MCF 10A (cell line): Measurements from ENCODE around the gene ODR4. TPM values are rescaled to one million over a fixed set of nuclear protein-coding genes. Genes with fewer than 3 reads are reported as not detected.

Experiments used
- Bru-seq: library from RNA; stranded (reverse); fragments of 400-500 nt; gene quantifications from one replicate; lab custom pipeline; 2021; lab: Mats Ljungman, UMichigan
- BruChase-seq, 2 experiments: library from RNA; stranded (reverse); fragments of 400-500 nt; gene quantifications; one replicate each; lab custom pipeline; 2021; lab: Mats Ljungman, UMichigan
- BruUV-seq: library from RNA; stranded (reverse); fragments of 400-500 nt; replicated peaks from 2 replicates; lab custom pipeline; 2021; lab: Mats Ljungman, UMichigan
- CTCF ChIA-PET: fragments of 300-600 bp; sonication (Branson Sonifier 250); formaldehyde crosslinking; extraction: SDS; loops from one replicate; lab custom pipeline; 2021; ENCODE audit warnings: antibody characterized with exemption, inconsistent platforms; lab: Yijun Ruan, JAX
- POLR2A ChIA-PET: fragments of 300-600, 350-650 bp; sonication (Branson Sonifier 250); formaldehyde crosslinking; extraction: SDS; loops from one replicate; lab custom pipeline; 2020; ENCODE audit warnings: antibody characterized with exemption, inconsistent platforms; lab: Yijun Ruan, JAX
- DNase-seq: peaks from one replicate; pipeline ENCODE4 v3.0.0-alpha.2; 2018; ENCODE audit not compliant: unreplicated experiment
- H3K27ac Mint-ChIP-seq: one replicate; pipeline ENCODE4 v1.8.0; 2022; ENCODE audit warnings: mild to moderate bottlenecking, low read depth, mixed read lengths; ENCODE audit not compliant: unreplicated experiment
- H3K27me3 Mint-ChIP-seq: one replicate; pipeline ENCODE4 v1.8.0; 2022; ENCODE audit warnings: mixed read lengths; ENCODE audit not compliant: insufficient read depth, unreplicated experiment
- H3K36me3 Mint-ChIP-seq: one replicate; pipeline ENCODE4 v1.8.0; 2022; ENCODE audit warnings: mild to moderate bottlenecking, moderate library complexity, mixed read lengths; ENCODE audit not compliant: insufficient read depth, unreplicated experiment
- H3K4me1 Mint-ChIP-seq: one replicate; pipeline ENCODE4 v1.8.0; 2022; ENCODE audit warnings: mixed read lengths; ENCODE audit not compliant: insufficient read depth, unreplicated experiment
- H3K4me3 Mint-ChIP-seq: one replicate; pipeline ENCODE4 v1.8.0; 2022; ENCODE audit warnings: mild to moderate bottlenecking, moderate library complexity, mixed read lengths; ENCODE audit not compliant: unreplicated experiment
- H3K9me3 Mint-ChIP-seq: one replicate; pipeline ENCODE4 v1.8.0; 2022; ENCODE audit warnings: mixed read lengths; ENCODE audit not compliant: unreplicated experiment
- intact Hi-C: fragments of 100-400 bp; cut with micrococcal nuclease; formaldehyde crosslinking; loops from 2 replicates; pipeline ENCODE4 v1.14.1; 2022
- long read RNA-seq: library from polyadenylated mRNA; stranded (forward); transcript quantifications from one replicate; pipeline ENCODE4 v2.0.0, GENCODE V29; 2022
- total RNA-seq: library from RNA; stranded (reverse); gene quantifications from 2 replicates; pipeline ENCODE4 v1.2.3, GENCODE V29; 2022
- TF ChIP-seq, protein P1 (sequence below): fragments of 200-600 bp; IDR thresholded peaks from one replicate; pipeline ENCODE4 v1.8.0; 2022; ENCODE audit warnings: antibody characterized with exemption, mild to moderate bottlenecking; ENCODE audit not compliant: unreplicated experiment

Gene ODR4
- total RNA-seq (36.9 and 39.9 TPM in 2 replicates), Bru-seq, nascent RNA (percentile 95 among the genes with signal in this experiment), BruChase-seq, experiment 1, labeled RNA remaining after a 6-hour chase (percentile 93 among the genes with signal in this experiment), BruChase-seq, experiment 2, labeled RNA remaining after a 2-hour chase (percentile 95 among the genes with signal in this experiment)
- long read RNA-seq, transcript ODR4-201 (14 exons, 3,792 nt), result major isoform, 94 of 114 reads
- long read RNA-seq, partial matches to known transcripts, result 3 of 114 reads
- long read RNA-seq, other reads (novel, unspliced or antisense), result 14 of 114 reads

DNA sequence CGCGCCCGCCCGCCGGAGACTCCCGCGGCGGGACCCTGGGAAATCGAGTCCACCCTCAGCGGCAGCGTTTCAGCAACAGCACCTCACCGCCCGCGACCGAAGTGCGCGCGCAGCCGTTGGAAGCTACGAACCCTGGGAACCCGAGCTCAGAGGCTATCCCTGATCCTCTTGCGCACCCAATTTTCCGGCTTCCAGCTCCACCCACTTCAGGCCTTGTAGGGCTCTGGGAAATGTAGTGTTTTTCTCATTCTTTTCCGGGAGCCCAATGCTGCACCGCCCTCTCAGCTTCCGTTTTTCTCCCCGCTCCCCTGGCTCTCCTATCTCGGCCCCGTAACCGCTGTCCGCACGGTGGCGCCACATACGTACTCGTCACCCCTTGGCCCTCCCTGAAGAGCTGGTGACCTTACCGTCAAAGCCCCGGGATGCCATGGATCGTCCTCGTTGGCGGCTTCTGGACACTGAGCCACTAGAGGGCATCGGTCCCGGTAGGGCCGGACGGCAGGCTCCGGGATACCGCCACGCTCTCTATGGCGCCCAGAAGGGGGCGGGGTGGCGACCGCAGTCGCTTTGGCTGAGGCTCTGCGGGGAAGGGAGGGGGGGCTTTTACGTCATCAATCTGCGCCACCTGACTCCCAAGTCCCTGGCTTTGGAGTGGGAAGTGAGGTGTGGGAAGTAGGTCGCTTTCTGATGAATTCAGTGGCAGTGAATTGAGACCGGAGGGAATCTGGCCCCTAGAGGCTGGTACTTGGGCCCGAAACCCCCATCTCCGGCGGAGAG lies at the start of gene ODR4, which contains the start of gene TPR:
ODR4 (plus strand) TSS at position 687 of the 777 bp plus-strand sequence. CDS start 3,948 bp downstream, outside the sequence.
TPR (minus strand) TSS at position 102 of the 777 bp plus-strand sequence. CDS start 225 bp downstream, outside the sequence.
- Mint-ChIP-seq H3K9me3 (no peaks in the 10 kb centered on the region), H3K4me1 (peaks cover 22% of the 10 kb centered on the region), H3K27me3 (no peaks in the 10 kb centered on the region), H3K27ac (peak within 1 kb of the TSS; percentile 100), H3K36me3 (peaks cover 47% of the 10 kb centered on the region), H3K4me3 (peak within 1 kb of the TSS; percentile 96)
- POLR2A ChIA-PET, result interaction anchor here (0.6 to 2.3 kb wide), 24 partner anchors 9 to 1621 kb away, joined by 3 to 15 read pairs (median 4); partner anchors contain the start of gene PTGS2
- TF ChIP-seq, protein P1, sequence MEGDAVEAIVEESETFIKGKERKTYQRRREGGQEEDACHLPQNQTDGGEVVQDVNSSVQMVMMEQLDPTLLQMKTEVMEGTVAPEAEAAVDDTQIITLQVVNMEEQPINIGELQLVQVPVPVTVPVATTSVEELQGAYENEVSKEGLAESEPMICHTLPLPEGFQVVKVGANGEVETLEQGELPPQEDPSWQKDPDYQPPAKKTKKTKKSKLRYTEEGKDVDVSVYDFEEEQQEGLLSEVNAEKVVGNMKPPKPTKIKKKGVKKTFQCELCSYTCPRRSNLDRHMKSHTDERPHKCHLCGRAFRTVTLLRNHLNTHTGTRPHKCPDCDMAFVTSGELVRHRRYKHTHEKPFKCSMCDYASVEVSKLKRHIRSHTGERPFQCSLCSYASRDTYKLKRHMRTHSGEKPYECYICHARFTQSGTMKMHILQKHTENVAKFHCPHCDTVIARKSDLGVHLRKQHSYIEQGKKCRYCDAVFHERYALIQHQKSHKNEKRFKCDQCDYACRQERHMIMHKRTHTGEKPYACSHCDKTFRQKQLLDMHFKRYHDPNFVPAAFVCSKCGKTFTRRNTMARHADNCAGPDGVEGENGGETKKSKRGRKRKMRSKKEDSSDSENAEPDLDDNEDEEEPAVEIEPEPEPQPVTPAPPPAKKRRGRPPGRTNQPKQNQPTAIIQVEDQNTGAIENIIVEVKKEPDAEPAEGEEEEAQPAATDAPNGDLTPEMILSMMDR, result peak; percentile 96
- intact Hi-C loops, result loop anchor here (1.0 to 10.0 kb wide), 3 partner anchors 305 to 1319 kb away; partner anchors contain the start of gene PTGS2
- CTCF ChIA-PET, result interaction anchor here (0.5 to 2.6 kb wide), 40 partner anchors 11 to 1668 kb away, joined by 3 to 29 read pairs (median 4); partner anchors contain the start of gene PTGS2
- BruUV-seq, result no TSS peak
- peak; percentile 100 for DNase-seq

- Mint-ChIP-seq H3K27ac (no peak overlapping the region), H3K4me1 (no peaks in the 10 kb centered on the region), H3K36me3 (peaks cover 87% of the 10 kb centered on the region), H3K4me3 (no peak overlapping the region), H3K9me3 (no peaks in the 10 kb centered on the region), H3K27me3 (no peaks in the 10 kb centered on the region)
- no TSS peak for BruUV-seq
- POLR2A ChIA-PET, result interaction anchor here (0.8 to 0.9 kb wide), 2 partner anchors 9 to 37 kb away, joined by 3 to 6 read pairs; no protein-coding TSS in a partner anchor
- no peak for DNase-seq
- TF ChIP-seq, protein P1, result no peak
- CTCF ChIA-PET, result interaction anchor here (0.7 to 1.9 kb wide), 10 partner anchors 9 to 474 kb away, joined by 3 to 8 read pairs (median 4); no protein-coding TSS in a partner anchor
- intact Hi-C loops, result loop anchor here (5.0 kb wide), 1 partner anchor 36 kb away; no protein-coding TSS in a partner anchor
Measured at GRCh38 chr1:186326009-186326408, 49.6 kb upstream of the ODR4 start.

DNA sequence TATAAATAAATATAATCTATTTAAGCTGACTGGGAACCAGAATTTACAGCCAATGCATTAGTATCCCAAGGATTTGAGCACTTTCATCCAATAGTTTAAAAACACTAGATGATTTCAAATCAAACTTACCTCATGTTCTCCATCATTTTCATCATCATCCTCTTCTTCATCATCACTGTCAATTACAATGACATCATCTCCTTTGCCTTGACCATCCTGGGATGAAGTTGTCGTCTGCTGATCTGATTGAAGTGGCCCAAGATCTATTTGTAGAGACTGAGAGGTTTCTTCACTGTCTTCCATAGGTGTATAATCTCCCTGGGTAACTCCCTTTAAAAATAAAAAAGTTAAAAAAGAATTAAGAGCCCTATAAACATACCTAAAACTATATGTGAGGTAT lies 48.3 kb upstream of the ODR4 start:
- TF ChIP-seq, protein P1, result no peak
- no peaks in the 10 kb centered on the region for H3K27me3 Mint-ChIP-seq
- peaks cover 88% of the 10 kb centered on the region for H3K36me3 Mint-ChIP-seq
- H3K27ac Mint-ChIP-seq, result no peak overlapping the region
- H3K4me1 Mint-ChIP-seq, result no peaks in the 10 kb centered on the region
- CTCF ChIA-PET, result interaction anchor here (0.6 kb wide), 1 partner anchor 37 kb away, joined by 3 read pairs; no protein-coding TSS in a partner anchor
- H3K9me3 Mint-ChIP-seq, result no peaks in the 10 kb centered on the region
- no peak for DNase-seq
- POLR2A ChIA-PET, result interaction anchor here (1.6 kb wide), 1 partner anchor 12 kb away, joined by 4 read pairs; no protein-coding TSS in a partner anchor
- intact Hi-C loops, result loop anchor here (5.0 kb wide), 1 partner anchor 35 kb away; no protein-coding TSS in a partner anchor
- BruUV-seq, result no TSS peak
- H3K4me3 Mint-ChIP-seq, result no peak overlapping the region
